Retinal pigment epithelial cell (primary cell): ENCODE data around the gene GDF10.
A peak's percentile ranks its signal among the peaks of the same experiment; 100 is the strongest.

Source experiments
- DNase-seq: peaks from one replicate; pipeline ENCODE4 v3.0.0-alpha.2; 2010; ENCODE audit warnings: low read depth
- H3K4me3 ChIP-seq: 2 replicates; pipeline ENCODE4 v1.5.1; 2011; ENCODE audit warnings: mild to moderate bottlenecking, low read length, control low read depth, moderate library complexity
- TF ChIP-seq, protein P1 (sequence below): conservative IDR thresholded peaks from 2 replicates; pipeline ENCODE4 v1.5.1; 2011; ENCODE audit warnings: low read depth, low read length, control low read depth, inconsistent platforms

The GDF10 gene

DNA sequence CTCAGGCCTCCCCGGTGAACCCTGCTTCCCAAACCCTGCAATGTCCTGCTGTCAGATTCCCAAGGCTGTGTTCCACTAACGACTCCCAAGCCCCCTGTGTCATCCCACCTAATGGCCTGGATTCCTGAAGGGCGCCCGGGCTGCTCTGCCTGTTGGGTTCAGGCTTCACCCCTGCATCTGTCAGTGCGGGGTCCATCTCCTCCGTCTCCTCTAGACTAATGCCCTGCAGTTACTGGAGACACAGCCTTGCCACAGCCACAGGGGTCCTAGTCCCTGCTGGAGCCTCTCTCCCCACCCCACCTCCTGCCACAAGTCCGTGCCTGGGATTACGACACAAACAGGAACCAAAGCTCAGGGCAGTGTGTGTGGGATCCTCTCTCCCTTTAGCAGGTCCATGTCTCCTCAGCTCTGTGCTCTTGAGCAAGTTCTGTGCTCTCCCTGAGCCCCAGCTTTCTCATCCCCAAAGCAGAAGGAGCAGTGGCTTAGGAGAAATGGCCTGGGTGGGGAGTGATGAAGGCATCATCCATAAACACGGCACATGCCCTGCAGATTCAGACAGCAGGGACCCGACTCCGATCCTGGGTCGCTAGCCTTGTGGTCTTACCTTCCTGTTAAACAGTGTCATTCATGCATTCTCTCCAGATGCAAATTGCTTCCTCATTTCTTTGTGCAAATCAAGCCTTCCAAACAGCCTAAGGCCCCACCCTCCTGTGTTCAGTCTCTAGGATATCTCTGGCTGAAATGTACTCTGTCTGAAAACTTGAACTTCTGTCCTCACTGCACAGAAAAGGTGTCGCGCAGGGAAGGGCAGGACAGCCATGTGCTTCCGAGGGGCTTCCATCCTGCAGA lies 40.0 kb downstream of the GDF10 start:
- no peak for DNase-seq
- TF ChIP-seq, protein P1, sequence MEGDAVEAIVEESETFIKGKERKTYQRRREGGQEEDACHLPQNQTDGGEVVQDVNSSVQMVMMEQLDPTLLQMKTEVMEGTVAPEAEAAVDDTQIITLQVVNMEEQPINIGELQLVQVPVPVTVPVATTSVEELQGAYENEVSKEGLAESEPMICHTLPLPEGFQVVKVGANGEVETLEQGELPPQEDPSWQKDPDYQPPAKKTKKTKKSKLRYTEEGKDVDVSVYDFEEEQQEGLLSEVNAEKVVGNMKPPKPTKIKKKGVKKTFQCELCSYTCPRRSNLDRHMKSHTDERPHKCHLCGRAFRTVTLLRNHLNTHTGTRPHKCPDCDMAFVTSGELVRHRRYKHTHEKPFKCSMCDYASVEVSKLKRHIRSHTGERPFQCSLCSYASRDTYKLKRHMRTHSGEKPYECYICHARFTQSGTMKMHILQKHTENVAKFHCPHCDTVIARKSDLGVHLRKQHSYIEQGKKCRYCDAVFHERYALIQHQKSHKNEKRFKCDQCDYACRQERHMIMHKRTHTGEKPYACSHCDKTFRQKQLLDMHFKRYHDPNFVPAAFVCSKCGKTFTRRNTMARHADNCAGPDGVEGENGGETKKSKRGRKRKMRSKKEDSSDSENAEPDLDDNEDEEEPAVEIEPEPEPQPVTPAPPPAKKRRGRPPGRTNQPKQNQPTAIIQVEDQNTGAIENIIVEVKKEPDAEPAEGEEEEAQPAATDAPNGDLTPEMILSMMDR: no peak
- no peak overlapping the region for H3K4me3 ChIP-seq

GRCh38 chr10:47340608-47341170 lies 40.7 kb downstream of the GDF10 start:
- no peak overlapping the region for H3K4me3 ChIP-seq
- no peak for DNase-seq
- TF ChIP-seq, protein P1: peak; percentile 99

GRCh38 chr10:47344996-47345870 lies 45.2 kb downstream of the GDF10 start:
- TF ChIP-seq, protein P1: no peak
- DNase-seq: no peak
- no peak overlapping the region for H3K4me3 ChIP-seq

DNA sequence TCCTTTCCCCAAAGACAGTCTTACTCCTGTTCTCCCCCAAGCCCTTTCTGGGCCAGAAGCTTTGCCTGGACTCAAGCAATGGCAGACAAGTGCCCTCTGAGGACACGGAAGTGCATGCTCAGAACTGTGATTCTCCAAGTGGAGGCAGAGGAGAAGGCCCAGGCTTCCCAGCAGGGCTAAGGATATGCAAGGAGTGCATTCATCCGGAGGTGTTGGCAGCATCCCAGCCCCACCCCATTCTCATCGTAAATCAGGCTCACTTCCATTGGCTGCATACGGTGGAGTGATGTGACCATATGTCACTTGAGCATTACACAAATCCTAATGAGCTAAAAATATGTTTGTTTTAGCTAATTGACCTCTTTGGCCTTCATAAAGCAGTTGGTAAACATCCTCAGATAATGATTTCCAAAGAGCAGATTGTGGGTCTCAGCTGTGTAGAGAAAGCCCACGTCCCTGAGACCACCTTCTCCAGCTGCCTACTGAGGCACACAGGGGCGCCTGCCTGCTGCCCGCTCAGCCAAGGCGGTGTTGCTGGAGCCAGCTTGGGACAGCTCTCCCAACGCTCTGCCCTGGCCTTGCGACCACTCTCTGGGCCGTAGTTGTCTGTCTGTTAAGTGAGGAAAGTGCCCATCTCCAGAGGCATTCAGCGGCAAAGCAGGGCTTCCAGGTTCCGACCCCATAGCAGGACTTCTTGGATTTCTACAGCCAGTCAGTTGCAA lies 46.7 kb downstream of the GDF10 start:
- H3K4me3 ChIP-seq: no peak overlapping the region
- no peak for DNase-seq
- TF ChIP-seq, protein P1: no peak

DNA sequence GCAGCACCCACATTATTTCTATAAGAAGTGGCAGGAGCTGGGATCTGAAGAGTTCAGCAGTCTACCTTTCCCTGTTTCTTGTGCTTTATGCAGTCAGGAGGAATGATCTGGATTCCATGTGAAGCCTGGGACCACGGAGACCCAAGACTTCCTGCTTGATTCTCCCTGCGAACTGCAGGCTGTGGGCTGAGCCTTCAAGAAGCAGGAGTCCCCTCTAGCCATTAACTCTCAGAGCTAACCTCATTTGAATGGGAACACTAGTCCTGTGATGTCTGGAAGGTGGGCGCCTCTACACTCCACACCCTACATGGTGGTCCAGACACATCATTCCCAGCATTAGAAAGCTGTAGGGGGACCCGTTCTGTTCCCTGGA lies 47.3 kb downstream of the GDF10 start:
- no peak for DNase-seq
- TF ChIP-seq, protein P1: no peak
- no peak overlapping the region for H3K4me3 ChIP-seq

DNA sequence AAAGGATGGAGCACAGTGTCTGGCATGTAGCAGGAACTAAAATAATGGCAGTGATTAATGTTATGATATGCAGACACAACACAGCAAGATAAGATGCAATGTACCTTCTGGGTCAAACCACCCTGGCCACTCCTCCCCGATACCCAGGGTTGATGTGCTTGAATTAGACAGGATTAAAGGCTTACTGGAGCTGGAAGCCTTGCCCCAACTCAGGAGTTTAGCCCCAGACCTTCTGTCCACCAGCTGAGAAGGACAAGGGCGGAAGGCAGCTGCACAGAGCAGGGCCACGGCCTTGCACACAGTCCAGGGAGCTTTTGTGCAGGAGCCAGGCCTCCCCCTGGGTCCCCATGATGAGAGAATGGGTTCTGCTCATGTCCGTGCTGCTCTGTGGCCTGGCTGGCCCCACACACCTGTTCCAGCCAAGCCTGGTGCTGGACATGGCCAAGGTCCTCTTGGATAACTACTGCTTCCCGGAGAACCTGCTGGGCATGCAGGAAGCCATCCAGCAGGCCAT lies 48.2 kb downstream of the GDF10 start, which contains the start of gene RBP3:
TSS of gene RBP3 (plus strand) at position 226 of the 514 bp plus-strand sequence. CDS start at position 348, 122 bp downstream.
- no peak for DNase-seq
- H3K4me3 ChIP-seq: no peak within 1 kb of the TSS
- TF ChIP-seq, protein P1: no peak
